Neural progenitor cell (in vitro differentiated cells): ENCODE data around the gene CD34.

Source experiments
- EZH2 ChIP-seq: fragments of 200-600 bp; sonication (generic); IDR thresholded peaks from 2 replicates; pipeline ENCODE4 v1.6.1; 2017; ENCODE audit warnings: antibody characterized with exemption, mild to moderate bottlenecking, moderate library complexity
- TF ChIP-seq, protein P1 (sequence below): fragments of 200-600 bp; sonication (generic); IDR thresholded peaks from 2 replicates; pipeline ENCODE4 v1.5.1; 2017; ENCODE audit warnings: antibody characterized with exemption, mild to moderate bottlenecking

- TF ChIP-seq, protein P1, sequence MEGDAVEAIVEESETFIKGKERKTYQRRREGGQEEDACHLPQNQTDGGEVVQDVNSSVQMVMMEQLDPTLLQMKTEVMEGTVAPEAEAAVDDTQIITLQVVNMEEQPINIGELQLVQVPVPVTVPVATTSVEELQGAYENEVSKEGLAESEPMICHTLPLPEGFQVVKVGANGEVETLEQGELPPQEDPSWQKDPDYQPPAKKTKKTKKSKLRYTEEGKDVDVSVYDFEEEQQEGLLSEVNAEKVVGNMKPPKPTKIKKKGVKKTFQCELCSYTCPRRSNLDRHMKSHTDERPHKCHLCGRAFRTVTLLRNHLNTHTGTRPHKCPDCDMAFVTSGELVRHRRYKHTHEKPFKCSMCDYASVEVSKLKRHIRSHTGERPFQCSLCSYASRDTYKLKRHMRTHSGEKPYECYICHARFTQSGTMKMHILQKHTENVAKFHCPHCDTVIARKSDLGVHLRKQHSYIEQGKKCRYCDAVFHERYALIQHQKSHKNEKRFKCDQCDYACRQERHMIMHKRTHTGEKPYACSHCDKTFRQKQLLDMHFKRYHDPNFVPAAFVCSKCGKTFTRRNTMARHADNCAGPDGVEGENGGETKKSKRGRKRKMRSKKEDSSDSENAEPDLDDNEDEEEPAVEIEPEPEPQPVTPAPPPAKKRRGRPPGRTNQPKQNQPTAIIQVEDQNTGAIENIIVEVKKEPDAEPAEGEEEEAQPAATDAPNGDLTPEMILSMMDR: no peak
- TF ChIP-seq EZH2: no peak
Observed at GRCh38 chr1:207858806-207859205, 52.1 kb downstream of the CD34 start.
